Activated CD4-positive, alpha-beta T cell treated with anti-CD3 and anti-CD28 coated beads, Interleukin-2, amount 50 U/mL, for 16 hours (primary cell): ENCODE results near the gene PCYT1B.
"Not testable (repeated sequence)": the region's sequence is repeated elsewhere in the genome, so short reads cannot be mapped to it uniquely, and the experiment has no call there.

Source experiments
- DNase-seq: peaks from one replicate; pipeline ENCODE4 v3.0.0-alpha.2; 2020

Gene PCYT1B

DNA sequence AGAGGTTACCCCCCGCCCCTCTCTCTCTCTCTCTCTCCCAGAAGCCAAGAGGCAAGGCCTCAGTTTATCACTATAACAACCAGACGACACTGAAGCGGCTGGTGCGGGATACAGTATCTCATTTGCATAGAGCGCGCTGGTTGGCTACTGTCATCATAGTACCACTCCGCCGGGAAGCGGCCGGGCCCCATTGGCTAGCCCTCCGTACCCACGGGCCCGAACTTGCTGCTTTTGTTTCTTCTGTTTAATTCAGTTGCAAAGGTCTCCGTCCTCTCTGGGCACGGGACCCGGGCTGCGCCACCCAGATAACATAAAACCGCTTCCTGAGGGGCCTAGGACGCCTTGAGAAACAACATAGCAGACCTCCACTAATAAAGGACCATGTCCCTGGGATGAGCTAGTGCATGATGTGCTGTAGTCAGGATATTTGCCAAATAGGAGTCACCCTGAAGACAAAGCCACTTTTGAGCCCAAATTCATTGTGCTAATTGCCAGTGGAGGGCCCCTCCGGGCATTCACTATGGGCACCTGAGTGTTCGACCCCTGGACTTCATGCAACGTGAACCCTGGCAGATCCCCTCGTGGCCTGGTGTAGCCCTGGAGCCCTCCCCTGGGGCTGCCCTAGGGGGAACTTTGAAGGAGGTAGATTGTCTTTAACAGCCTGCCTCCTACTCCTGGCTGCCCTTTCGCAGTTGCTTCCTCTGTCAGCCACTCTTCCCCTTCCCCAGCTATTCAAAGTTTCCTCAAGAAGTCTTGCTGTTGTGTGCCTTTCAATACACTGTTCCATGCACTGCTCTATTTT, at the start of gene PCYT1B:
Gene PCYT1B (minus strand): TSS at position 91 of the 802 bp plus-strand sequence. CDS start 242 bp downstream, outside the sequence.
- DNase-seq: peak; percentile 46

DNA sequence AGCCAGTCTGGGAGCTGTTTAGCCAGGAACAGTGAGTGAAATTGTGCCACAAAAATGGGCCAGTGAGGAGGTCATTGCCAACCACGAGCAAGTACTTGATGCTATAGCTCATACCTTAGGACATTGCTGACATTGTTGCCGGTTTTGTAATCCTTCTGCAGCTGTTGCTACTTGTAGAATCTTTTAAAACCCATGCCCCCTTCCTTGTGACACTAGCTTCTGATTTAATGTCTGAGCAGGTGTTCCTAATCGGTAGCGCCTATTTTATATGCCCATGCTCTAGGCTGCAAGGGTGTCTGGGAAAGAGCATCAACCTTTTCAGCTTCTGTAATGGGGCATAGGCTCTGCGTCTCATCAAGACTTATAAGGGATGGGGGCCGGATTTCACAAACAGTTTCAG, 49.1 kb upstream of the PCYT1B start:
- DNase-seq: no peak

DNA sequence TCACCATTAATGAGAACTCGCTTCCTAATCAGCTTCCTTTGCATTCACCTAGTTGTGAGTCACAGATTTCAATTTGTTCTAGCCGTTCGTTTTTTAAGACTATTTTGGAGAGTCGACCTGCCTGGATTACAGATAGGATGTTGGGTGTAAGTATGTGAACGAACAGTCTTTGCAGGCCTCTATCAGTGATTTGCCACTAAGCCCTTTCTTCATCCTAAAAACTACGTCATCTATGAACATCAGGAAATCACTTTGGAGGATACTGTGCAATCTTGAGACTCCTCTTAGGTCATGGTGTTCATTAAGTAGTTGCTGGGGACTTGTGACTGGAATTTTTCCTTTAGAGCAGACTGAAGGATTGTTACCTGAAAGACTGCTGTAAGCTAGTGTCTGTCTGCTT, 47.7 kb upstream of the PCYT1B start:
- peak; percentile 5 for DNase-seq

DNA sequence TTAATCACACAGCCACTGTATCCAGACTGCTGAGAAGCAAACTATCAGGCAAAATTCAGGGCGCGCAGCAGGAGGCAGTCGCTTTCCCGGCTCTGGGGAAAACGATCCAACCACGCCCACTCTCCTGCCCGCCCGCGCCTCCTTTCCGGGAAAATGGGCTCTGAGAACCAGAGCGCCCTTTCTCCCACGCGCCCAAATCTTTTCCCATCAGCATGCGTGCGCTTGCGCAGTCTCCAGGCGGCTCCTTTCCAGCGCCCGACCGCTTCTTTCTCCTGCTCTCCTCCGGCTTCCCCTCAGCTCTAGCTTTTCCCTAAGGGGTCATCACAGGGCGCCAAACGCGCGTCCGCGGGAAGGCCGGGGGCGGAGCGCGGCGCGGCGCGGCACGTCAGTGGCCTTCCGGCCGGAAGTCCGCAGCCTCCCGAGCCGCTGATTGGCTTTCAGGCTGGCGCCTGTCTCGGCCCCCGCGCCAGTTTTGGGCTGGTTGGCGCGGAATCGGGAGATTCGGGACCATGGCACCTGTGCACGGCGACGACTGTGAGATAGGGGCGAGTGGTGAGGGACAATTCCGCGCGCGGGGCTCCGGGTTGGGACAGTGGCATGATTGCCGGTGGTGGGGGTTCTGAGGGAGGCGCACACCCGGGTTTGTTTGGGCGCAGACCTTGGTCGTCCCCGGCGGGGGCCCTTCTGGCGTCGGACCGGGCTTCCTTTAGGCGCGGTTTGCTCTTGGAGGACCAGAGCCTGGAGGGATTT, 46.5 kb upstream of the PCYT1B start, which contains the start of gene POLA1:
Gene POLA1 (plus strand): TSS at position 466 of the 750 bp plus-strand sequence. CDS start 44 bp downstream, at position 510.
- peak; percentile 88 for DNase-seq

DNA sequence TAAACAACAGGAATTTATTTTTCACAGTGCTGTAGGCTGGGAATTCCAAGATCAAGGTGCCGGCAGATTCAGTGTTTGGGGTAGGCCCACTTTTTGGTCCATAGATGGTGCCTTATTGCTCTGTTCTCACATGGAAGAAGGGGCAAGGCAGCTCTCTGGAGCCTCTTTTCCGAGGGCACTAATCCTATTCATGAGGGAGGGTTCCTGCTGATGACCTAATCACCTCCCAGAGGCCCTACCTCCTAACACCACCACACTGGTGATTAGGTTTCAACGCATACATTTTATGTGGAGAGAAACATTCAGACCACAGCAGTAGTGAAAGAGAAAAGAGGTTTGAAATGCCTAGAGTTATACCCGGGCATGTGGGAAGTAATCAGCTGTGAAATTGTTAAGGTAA, 45.2 kb upstream of the PCYT1B start:
- DNase-seq: no peak

DNA sequence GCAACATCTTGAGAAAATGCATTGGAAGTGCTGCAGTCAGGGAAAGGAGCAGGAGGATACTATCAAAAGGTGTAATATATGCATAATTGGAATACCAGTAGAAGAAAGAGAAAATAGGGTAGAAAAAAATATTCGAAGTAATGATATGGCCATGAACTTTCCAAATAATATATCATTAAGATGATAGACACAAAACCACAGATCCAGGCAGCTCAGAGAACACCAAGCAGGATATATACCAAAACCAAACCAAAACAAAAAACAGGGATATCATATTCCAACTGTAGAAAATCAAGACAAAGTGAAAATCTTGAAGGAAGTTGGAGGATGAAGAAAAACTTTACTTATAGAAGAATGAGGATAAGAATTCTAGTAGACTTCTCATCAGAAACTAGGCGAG, 36.9 kb upstream of the PCYT1B start:
- no peak for DNase-seq

DNA sequence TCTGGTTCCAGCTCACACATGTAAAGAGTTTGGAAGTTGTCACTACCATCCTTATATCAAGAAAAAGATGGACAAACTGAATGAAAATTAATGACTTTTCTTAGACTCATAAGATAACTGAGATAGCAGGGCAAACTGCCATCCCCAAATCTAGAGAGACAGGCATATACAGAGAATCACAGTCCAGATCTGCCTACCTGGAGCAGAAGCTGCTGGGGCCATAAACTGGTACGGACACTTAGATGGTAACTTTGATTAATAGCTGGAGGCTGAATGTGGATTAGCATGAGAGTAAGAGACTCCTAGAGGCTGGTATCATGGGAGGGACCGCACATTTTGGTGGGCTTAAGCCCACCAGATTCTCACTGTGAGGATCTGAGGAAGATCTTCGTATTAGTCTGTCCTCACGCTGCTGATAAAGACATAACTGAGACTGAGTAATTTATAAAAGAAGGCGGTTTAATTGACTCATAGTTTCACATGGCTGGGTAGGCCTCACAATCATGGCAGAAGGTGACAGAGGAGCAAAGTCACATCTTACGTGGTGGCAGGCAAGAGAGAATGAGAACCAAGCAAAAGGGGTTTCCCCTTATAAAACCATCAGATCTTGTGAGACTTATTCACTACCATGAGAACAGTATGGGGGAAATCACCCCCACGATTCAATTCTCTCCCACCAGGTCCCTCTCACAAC, 35.7 kb upstream of the PCYT1B start:
- DNase-seq: peak; percentile 77

DNA sequence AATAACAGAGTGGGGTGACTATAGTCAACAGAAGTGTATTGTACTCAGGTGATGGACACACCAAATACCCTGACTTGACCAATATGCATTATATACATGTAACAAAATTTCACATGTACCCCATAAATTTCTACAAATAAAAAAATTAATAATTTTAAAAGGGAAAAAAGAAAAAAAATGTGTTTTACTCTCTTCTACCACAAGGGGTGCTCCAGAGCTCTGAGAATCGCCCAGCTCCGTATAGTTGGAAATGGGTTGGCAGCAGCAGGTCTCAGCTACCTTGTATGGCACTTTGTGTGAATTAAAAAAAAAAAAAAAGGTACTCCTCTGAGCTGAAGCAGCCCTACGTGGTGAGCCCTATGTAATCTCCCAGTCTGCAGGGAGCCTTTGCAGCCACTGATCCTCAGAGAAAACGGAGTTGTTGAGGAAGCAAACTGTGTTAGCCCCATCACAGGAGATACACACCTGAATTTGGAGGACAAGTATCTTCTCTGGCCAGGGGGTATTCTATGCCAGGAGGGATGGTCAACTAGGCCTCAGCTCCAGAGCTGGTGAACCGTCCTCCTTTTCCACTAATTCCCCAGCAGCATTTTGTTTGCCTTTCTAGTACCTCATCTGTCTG, 29.4 kb upstream of the PCYT1B start:
- peak; percentile 17 for DNase-seq

DNA sequence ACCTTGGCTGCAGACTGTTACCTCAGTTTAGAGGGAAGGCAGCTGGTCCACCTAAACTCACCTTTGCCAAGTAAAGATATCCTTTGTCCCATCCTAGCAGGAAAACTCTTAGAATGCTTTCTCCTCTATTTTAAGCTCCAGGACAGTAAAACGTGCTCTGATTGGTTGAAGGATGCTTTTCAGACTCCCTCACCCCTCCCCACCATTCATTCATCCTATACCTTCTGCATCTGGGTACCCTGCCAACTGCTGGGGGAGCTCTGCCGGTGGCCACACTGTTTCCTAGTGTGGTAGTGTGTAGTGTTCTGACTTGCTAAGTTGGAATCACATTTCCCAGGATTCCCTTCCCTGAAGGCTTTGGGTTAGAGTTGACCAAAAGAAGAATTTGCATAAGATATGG, 26.3 kb upstream of the PCYT1B start:
- no peak for DNase-seq

DNA sequence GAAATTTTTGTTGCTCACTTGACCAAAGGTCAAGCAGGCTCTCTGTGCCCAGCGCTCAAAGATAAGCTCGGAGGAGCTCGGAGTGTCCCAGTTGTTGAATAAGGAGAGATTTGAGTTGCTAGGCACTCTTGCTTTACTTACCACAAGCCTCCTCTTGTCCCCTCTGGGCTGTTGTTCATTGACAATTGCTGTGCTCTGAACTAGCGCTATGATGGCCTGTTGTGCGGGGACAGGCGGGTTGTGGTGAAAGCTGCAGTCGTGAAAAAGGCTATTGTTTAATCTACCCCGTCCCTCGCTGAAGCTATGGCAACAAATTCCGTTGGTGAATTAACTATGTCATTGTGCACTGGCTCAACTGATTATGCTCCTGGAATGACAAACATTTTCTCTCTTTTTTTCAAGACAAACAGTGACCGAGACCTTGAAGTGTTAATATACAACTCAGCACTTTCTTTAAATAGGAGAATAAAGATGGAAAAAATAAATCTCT, 25.6 kb upstream of the PCYT1B start:
- DNase-seq: no peak

DNA sequence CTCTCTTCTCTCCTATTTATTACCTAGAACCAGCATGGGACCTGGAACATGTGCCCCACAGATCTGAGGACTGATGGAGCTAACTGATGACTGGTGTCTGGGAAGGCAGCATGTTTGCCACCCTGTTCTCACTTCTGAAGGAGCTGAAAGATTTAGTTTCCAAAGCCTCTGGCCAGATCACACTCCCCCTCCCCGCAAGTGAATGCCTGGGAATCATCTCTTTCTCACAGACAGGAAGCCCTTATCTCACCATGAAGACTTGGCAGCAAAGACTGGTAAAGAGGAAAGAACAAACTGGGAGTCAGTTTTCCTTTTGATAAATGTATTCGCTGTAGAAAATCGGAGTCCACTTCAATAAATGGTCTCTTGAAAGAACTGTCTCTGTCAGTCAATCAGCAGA, 21.0 kb upstream of the PCYT1B start:
- no peak for DNase-seq

DNA sequence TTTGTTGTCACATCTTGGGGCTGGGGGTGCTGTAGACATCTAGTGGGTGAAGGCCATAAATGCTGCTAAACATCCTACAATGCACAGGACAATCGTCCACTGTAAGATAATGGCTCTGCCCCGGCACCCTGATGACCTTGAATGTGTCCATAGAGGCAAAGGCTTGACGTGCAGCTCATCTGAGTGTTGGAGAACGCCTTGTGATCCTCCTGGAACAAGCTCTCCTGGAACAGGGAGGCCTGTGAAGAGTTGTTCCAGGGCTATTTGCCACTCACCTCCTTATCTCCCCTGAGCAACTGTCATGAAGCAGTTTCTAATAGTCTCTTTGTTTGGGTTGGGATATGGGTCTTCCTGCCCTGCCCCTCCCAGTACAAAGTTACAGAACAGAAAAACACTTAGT, 15.2 kb upstream of the PCYT1B start:
- no peak for DNase-seq

DNA sequence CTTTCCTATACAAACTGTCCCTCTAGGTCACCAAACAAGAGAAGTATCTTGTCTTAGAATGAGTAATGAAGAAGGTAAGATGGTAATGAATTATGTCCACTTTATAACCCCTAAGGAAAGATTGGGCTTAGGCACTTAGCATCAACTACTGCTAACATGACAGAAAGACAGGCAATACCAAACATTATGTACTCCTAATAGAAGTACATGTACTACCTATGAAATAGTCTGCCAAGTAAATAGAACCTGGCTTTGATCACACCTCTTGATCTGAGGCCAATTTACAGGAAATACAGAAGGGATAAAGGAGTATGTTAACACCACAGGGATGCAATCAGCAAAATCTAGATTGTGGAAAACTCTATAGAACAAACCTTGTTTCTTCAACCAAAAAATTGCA, 14.1 kb upstream of the PCYT1B start:
- DNase-seq: no peak

DNA sequence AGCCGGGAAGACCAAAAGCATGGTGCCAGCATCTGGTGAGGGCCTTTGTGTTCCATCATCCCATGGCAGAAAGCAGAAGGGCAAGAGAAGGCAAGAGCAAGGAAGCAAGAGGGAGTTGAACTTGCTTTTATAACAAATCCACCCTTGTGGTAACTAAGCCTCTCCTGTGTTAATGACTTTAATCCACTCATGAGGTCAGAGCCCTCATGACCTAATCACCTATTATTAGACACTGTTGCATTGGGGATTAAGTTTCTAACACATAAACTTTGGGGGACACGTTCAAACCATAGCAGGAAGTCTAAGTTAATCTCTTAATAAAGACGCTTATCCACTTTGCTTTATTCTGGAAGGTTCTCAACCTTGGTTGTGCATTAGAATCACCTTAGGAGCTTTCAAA, 12.5 kb upstream of the PCYT1B start:
- DNase-seq: no peak

DNA sequence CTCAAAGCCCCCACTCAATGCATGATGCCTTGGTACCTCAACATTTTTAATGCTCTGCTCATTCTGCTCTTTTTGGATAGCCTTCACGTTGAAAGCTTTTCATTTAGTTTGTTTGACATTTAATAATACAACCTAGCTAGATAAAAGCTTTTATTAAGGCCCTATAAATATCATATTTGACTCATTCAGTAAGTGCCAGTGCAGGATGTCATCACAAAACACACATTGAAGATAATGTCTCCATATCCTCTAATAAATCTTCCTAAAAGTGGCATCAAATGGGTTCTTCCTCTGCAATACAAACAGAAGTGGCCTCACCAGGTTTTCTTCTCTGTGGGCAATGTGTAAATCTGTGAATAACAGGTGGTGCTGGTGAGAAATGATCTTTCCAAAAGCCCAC, 12.0 kb upstream of the PCYT1B start:
- DNase-seq: no peak

DNA sequence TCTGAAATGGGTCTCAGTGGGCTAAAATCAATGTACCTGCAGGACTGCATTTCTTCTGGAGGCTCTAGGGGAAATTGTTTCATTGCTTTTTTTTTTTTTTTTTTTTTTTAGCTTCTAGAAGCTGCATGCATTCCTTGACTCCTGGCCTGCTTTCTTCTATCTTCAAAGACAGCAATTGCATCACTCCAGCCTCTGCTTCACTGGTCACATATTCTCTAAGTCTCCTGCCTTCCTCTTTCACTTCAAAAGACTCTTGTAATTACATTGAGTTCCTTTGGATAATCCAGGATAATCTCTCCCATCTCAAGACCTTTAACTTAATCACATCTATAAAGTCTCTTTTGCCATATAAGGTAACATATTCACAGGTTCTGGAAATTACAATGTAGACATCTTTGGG, 11.3 kb upstream of the PCYT1B start:
- no peak for DNase-seq

DNA sequence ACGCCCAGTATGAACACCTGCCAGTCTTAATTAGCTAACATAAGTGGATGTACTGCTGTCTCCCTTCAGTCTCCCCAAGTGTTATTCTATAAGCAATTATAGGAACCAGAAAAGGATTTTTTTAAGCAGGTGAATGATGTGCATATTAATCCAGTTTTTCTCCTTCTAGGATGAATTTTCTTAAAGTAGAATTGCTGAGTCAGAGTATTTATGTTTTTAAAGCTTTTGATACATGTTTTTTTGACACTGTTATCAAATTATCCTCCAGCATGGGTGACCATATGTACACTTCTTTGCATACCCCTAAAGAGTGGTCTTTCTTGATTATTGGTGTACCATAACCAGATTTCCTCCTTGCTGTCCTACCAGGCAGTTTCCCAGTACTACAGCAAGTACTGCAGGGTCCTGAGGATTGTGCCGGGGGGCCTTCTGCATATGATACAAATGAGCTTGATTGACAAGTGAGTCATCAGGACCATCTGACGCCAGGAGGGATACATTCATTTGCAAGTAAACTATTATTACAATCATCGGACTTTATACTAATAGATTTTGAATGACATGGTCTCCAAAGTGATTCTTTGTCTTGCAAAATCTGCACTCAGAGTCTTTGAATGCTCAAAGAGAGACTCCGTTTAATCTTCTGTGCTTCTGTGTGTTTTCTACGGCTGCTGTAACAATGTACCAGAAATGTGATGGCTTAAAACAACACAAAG, 10.7 kb upstream of the PCYT1B start:
- DNase-seq: no peak

DNA sequence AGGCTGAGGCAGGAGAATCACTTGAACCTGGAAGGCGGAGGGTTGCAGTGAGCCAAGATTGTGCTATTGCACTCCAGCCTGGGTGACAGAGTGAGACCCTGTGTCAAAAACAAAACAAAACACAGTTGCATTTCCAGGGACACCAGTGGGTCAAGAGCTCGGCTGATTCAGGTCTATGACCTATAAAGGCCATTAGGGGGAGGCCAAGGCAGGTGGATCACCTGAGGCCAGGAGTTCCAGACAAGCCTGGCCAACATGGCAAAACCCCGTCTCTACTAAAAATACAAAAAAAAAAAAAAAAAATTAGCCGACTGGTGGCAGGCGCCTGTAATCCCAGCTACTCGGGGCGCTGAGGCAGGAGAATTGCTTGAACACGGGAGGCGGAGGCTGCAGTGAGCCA, 8.5 kb upstream of the PCYT1B start:
- DNase-seq: not testable (repeated sequence)

DNA sequence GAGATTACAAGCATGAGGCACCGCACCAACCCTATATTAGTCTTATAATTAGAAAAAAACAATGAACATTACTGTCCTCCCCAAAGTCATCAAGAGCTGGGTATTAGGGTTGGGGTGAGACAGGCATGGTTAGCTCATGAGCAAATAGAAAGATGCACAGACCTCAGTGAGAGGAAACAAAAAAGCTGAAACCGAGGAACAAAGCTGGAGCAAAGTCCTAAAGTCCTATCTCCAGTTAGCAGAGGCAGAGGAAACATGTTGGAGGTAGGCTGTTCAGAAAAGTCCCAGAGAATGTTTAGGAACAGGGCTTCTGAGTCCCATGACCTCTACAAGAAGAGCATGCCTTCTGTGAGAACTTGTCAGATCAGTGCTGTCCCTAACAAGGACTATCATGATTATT, 4.6 kb upstream of the PCYT1B start:
- DNase-seq: no peak

DNA sequence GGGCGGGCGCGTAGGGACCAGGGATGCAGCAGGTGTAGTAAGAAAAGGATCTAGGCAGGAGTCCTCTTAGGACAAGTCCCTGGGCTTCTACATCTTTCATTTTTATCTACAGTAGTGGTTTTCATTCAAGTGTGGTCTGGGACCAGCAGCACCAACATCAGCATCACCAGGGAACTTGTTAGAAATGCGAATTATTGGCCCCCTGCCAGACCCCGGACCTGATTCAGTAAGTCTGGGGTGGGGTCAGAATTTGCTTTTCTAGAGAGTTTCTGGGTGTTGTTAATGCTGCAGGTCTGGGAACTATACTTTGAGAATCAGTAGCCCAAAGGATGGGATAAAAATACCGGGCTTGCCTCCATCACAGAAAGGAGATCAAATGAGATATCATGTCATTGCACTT, 1.3 kb upstream of the PCYT1B start:
- no peak for DNase-seq

DNA sequence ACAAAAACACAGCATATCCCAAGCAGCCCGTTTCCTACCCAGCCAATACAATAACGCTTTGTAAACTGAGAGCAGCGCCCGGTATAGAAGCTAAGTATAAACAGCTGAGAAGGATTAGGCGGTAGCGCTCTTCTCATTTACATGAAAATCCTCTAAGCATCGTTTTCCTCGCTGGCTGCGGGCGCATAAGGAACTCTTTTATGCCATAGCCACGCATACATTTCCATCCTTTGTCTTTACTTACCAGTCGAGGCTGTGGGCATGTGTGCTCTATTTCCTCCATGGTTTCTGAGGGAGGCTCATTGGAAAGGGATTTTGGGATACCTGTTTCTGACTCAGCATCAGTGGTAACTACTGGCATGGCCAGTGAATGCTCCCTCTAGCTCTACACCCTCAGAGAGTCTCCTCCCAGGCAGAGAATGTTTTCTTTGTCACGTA, 383 bp downstream of the PCYT1B start:
- DNase-seq: no peak

DNA sequence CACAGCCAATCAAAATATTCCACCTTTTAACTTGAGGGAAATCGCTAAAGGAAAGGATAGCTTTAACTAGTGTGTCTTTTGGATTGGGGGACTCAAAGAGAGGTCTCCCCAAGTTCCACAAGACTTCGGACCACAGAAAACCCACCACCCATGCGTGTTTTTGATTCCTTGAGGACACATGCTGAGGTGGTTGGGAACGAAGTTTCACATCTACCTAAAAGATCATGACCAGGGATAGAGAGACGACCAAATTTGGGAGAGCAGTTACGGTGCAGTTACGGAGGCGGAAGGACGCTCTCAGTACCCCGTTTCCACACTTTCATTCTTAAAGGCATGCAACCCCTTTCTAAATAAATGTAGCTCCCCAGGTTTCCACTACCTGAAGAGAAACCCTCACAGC, 1.1 kb downstream of the PCYT1B start:
- DNase-seq: no peak
